WTC11 (cell line): ENCODE data around the gene PANK4. TPM values are rescaled to one million over a fixed set of nuclear protein-coding genes. Genes with fewer than 3 reads are reported as not detected.

Source experiments
- ATAC-seq: fragments of 200-7000 bp; cut with Tn5 transposase; 2 replicates; pipeline ENCODE4 v1.10.0; 2021; ENCODE audit warnings: mild to moderate bottlenecking, moderate library complexity
- CTCF ChIA-PET: fragments of 300-600 bp; sonication (Branson Sonifier 250); formaldehyde crosslinking; loops from one replicate; lab custom pipeline; 2021; ENCODE audit warnings: antibody characterized with exemption; lab: Charles Lee
- POLR2A ChIA-PET: fragments of 350-600 bp; sonication (Branson Sonifier 250); formaldehyde crosslinking; loops from one replicate; lab custom pipeline; 2021; ENCODE audit warnings: antibody characterized with exemption; lab: Charles Lee
- DNase-seq: peaks from one replicate; pipeline ENCODE4 v3.0.0; 2021; ENCODE audit warnings: low spot score
- H3K27ac Mint-ChIP-seq: 2 replicates; pipeline ENCODE4 v1.8.0; 2021; ENCODE audit warnings: mixed read lengths
- H3K27me3 Mint-ChIP-seq: 2 replicates; pipeline ENCODE4 v1.8.0; 2021; ENCODE audit warnings: low read depth, mild to moderate bottlenecking, moderate library complexity, mixed read lengths
- H3K36me3 Mint-ChIP-seq: 2 replicates; pipeline ENCODE4 v1.8.0; 2021; ENCODE audit warnings: mixed read lengths
- H3K4me1 Mint-ChIP-seq: 2 replicates; pipeline ENCODE4 v1.8.0; 2022; ENCODE audit warnings: mixed read lengths
- H3K4me3 Mint-ChIP-seq: 2 replicates; pipeline ENCODE4 v1.8.0; 2021; ENCODE audit warnings: mild to moderate bottlenecking, moderate library complexity, mixed read lengths
- H3K9me3 Mint-ChIP-seq: 2 replicates; pipeline ENCODE4 v1.8.0; 2021; ENCODE audit warnings: mixed read lengths
- FOXJ3 ChIP-seq: sonication (generic); formaldehyde crosslinking; IDR thresholded peaks from 2 replicates; pipeline ENCODE4 v1.9.0; 2021; ENCODE audit warnings: missing genetic modification reagents, mild to moderate bottlenecking, borderline replicate concordance
- FOXP1 ChIP-seq: sonication (generic); formaldehyde crosslinking; IDR thresholded peaks from 2 replicates; pipeline ENCODE4 v1.8.0; 2022; ENCODE audit warnings: missing genetic modification reagents, mild to moderate bottlenecking, moderate library complexity, borderline replicate concordance
- GABPB1 ChIP-seq: sonication (generic); formaldehyde crosslinking; IDR thresholded peaks from 2 replicates; pipeline ENCODE4 v1.8.1; 2023; ENCODE audit warnings: mild to moderate bottlenecking, missing genetic modification reagents
- GTF2I ChIP-seq: fragments of 250-450 bp; sonication (Bioruptor Pico); conservative IDR thresholded peaks from 2 replicates; pipeline ENCODE4 v1.4.0; 2021; ENCODE audit warnings: mild to moderate bottlenecking
- HMGA2 ChIP-seq: fragments of 250-450 bp; sonication (Bioruptor Pico); IDR thresholded peaks from 2 replicates; pipeline ENCODE4 v1.4.0; 2021; ENCODE audit warnings: mild to moderate bottlenecking, moderate library complexity
- JAZF1 ChIP-seq: fragments of 250-450 bp; sonication (Bioruptor Pico); IDR thresholded peaks from 2 replicates; pipeline ENCODE4 v1.9.0; 2021; ENCODE audit warnings: moderate library complexity, mild to moderate bottlenecking, inconsistent platforms
- JUN ChIP-seq: sonication (generic); formaldehyde crosslinking; IDR thresholded peaks from 2 replicates; pipeline ENCODE4 v1.8.0; 2023; ENCODE audit warnings: mild to moderate bottlenecking, missing genetic modification reagents
- MXD4 ChIP-seq: fragments of 250-450 bp; sonication (Bioruptor Pico); IDR thresholded peaks from 2 replicates; pipeline ENCODE4 v1.8.0; 2021; ENCODE audit warnings: mild to moderate bottlenecking, moderate library complexity, borderline replicate concordance
- NR1H2 ChIP-seq: sonication (generic); formaldehyde crosslinking; IDR thresholded peaks from 2 replicates; pipeline ENCODE4 v1.9.0; 2021; ENCODE audit warnings: mild to moderate bottlenecking, moderate library complexity, missing genetic modification reagents
- NR3C1 ChIP-seq: sonication (generic); formaldehyde crosslinking; conservative IDR thresholded peaks from 2 replicates; pipeline ENCODE4 v1.8.1; 2023; ENCODE audit warnings: low read depth, mild to moderate bottlenecking, missing genetic modification reagents
- RORB ChIP-seq: fragments of 250-450 bp; sonication (Bioruptor Pico); IDR thresholded peaks from 2 replicates; pipeline ENCODE4 v1.9.0; 2021; ENCODE audit warnings: mild to moderate bottlenecking
- total RNA-seq: library from RNA; stranded (reverse); gene quantifications from 3 replicates; pipeline ENCODE4 v1.2.3, GENCODE V29; 2021
- TF ChIP-seq, protein P1 (sequence below): sonication (generic); formaldehyde crosslinking; IDR thresholded peaks from 2 replicates; pipeline ENCODE4 v1.8.0; 2023; ENCODE audit warnings: mild to moderate bottlenecking, missing genetic modification reagents
- TF ChIP-seq, protein P2 (sequence below): sonication (generic); formaldehyde crosslinking; IDR thresholded peaks from 2 replicates; pipeline ENCODE4 v1.8.1; 2022; ENCODE audit warnings: mild to moderate bottlenecking, moderate library complexity, missing genetic modification reagents
- TF ChIP-seq, protein P3 (sequence below): sonication (generic); formaldehyde crosslinking; IDR thresholded peaks from 2 replicates; pipeline ENCODE4 v1.8.1; 2022; ENCODE audit warnings: mild to moderate bottlenecking, missing genetic modification reagents, moderate library complexity, borderline replicate concordance
- TF ChIP-seq, protein P4 (sequence below): sonication (generic); formaldehyde crosslinking; IDR thresholded peaks from 2 replicates; pipeline ENCODE4 v1.8.0; 2023; ENCODE audit warnings: missing genetic modification reagents, mild to moderate bottlenecking, borderline replicate concordance
- TF ChIP-seq, protein P5 (sequence below): sonication (generic); formaldehyde crosslinking; IDR thresholded peaks from 2 replicates; pipeline ENCODE4 v1.8.0; 2023; ENCODE audit warnings: missing genetic modification reagents

The PANK4 gene
- total RNA-seq, 1 experiment from 2014 or later: 52.5 TPM

DNA sequence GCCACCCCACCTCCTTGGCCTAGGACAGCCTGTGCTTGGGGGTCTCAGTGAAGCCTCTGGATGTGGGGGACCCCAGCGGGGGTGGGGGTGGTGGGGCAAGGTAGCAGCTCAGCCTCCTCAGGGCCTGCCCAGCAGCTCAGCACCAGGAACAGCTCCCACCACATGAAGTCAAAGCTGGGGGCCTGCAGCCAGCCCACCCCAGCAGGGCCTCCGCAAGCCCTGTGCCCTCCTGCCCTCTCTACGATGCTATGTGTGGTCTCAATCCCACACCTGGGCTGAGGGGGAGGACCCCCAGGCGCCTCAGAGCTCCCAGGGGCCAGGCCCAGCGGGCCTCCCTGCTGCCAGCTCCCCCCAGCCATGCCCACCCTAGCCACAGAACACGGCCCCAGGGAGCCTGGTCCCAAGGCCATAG lies 18.6 kb downstream of the PANK4 start:
- Mint-ChIP-seq H3K36me3 (peaks cover 13% of the 10 kb centered on the region), H3K4me3 (no peak overlapping the region), H3K27ac (no peak overlapping the region), H3K4me1 (no peaks in the 10 kb centered on the region), H3K27me3 (no peaks in the 10 kb centered on the region), H3K9me3 (no peaks in the 10 kb centered on the region)
- TF ChIP-seq, protein P1, sequence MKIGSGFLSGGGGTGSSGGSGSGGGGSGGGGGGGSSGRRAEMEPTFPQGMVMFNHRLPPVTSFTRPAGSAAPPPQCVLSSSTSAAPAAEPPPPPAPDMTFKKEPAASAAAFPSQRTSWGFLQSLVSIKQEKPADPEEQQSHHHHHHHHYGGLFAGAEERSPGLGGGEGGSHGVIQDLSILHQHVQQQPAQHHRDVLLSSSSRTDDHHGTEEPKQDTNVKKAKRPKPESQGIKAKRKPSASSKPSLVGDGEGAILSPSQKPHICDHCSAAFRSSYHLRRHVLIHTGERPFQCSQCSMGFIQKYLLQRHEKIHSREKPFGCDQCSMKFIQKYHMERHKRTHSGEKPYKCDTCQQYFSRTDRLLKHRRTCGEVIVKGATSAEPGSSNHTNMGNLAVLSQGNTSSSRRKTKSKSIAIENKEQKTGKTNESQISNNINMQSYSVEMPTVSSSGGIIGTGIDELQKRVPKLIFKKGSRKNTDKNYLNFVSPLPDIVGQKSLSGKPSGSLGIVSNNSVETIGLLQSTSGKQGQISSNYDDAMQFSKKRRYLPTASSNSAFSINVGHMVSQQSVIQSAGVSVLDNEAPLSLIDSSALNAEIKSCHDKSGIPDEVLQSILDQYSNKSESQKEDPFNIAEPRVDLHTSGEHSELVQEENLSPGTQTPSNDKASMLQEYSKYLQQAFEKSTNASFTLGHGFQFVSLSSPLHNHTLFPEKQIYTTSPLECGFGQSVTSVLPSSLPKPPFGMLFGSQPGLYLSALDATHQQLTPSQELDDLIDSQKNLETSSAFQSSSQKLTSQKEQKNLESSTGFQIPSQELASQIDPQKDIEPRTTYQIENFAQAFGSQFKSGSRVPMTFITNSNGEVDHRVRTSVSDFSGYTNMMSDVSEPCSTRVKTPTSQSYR: no peak
- no peak for TF ChIP-seq NR1H2 (CRISPR knock-in tag)
- TF ChIP-seq, protein P2, sequence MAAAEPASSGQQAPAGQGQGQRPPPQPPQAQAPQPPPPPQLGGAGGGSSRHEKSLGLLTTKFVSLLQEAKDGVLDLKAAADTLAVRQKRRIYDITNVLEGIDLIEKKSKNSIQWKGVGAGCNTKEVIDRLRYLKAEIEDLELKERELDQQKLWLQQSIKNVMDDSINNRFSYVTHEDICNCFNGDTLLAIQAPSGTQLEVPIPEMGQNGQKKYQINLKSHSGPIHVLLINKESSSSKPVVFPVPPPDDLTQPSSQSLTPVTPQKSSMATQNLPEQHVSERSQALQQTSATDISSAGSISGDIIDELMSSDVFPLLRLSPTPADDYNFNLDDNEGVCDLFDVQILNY: no peak
- TF ChIP-seq, protein P3, sequence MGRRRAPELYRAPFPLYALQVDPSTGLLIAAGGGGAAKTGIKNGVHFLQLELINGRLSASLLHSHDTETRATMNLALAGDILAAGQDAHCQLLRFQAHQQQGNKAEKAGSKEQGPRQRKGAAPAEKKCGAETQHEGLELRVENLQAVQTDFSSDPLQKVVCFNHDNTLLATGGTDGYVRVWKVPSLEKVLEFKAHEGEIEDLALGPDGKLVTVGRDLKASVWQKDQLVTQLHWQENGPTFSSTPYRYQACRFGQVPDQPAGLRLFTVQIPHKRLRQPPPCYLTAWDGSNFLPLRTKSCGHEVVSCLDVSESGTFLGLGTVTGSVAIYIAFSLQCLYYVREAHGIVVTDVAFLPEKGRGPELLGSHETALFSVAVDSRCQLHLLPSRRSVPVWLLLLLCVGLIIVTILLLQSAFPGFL (CRISPR knock-in tag): no peak
- TF ChIP-seq JAZF1: no peak
- TF ChIP-seq RORB (CRISPR knock-in tag): no peak
- TF ChIP-seq, protein P4, sequence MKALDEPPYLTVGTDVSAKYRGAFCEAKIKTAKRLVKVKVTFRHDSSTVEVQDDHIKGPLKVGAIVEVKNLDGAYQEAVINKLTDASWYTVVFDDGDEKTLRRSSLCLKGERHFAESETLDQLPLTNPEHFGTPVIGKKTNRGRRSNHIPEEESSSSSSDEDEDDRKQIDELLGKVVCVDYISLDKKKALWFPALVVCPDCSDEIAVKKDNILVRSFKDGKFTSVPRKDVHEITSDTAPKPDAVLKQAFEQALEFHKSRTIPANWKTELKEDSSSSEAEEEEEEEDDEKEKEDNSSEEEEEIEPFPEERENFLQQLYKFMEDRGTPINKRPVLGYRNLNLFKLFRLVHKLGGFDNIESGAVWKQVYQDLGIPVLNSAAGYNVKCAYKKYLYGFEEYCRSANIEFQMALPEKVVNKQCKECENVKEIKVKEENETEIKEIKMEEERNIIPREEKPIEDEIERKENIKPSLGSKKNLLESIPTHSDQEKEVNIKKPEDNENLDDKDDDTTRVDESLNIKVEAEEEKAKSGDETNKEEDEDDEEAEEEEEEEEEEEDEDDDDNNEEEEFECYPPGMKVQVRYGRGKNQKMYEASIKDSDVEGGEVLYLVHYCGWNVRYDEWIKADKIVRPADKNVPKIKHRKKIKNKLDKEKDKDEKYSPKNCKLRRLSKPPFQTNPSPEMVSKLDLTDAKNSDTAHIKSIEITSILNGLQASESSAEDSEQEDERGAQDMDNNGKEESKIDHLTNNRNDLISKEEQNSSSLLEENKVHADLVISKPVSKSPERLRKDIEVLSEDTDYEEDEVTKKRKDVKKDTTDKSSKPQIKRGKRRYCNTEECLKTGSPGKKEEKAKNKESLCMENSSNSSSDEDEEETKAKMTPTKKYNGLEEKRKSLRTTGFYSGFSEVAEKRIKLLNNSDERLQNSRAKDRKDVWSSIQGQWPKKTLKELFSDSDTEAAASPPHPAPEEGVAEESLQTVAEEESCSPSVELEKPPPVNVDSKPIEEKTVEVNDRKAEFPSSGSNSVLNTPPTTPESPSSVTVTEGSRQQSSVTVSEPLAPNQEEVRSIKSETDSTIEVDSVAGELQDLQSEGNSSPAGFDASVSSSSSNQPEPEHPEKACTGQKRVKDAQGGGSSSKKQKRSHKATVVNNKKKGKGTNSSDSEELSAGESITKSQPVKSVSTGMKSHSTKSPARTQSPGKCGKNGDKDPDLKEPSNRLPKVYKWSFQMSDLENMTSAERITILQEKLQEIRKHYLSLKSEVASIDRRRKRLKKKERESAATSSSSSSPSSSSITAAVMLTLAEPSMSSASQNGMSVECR (CRISPR knock-in tag): no peak
- TF ChIP-seq FOXP1 (CRISPR knock-in tag): no peak
- TF ChIP-seq GTF2I (CRISPR knock-in tag): no peak
- no peak for TF ChIP-seq GABPB1 (CRISPR knock-in tag)
- TF ChIP-seq FOXJ3 (CRISPR knock-in tag): no peak
- TF ChIP-seq JUN (CRISPR knock-in tag): no peak
- TF ChIP-seq HMGA2 (CRISPR knock-in tag): no peak
- no peak for TF ChIP-seq NR3C1 (CRISPR knock-in tag)
- no peak for TF ChIP-seq MXD4 (CRISPR knock-in tag)
- TF ChIP-seq, protein P5, sequence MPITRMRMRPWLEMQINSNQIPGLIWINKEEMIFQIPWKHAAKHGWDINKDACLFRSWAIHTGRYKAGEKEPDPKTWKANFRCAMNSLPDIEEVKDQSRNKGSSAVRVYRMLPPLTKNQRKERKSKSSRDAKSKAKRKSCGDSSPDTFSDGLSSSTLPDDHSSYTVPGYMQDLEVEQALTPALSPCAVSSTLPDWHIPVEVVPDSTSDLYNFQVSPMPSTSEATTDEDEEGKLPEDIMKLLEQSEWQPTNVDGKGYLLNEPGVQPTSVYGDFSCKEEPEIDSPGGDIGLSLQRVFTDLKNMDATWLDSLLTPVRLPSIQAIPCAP (CRISPR knock-in tag): no peak
- CTCF ChIA-PET: no interaction called here
- POLR2A ChIA-PET: interaction anchor here (1.5 kb wide), 1 partner anchor 16 kb away, joined by 3 read pairs; no protein-coding TSS in a partner anchor
- DNase-seq: no peak
- no peak for ATAC-seq
